ENCODE measurements around the gene GNAO1. TPM values are rescaled to one million over a fixed set of nuclear protein-coding genes. Genes with fewer than 3 reads are reported as not detected.

GNAO1 gene
- total and polyA plus RNA-seq, 2 of the 13 experiments (the other 11 are each of a cell fraction or from before 2014, with no cell fraction given) = not detected

DNA sequence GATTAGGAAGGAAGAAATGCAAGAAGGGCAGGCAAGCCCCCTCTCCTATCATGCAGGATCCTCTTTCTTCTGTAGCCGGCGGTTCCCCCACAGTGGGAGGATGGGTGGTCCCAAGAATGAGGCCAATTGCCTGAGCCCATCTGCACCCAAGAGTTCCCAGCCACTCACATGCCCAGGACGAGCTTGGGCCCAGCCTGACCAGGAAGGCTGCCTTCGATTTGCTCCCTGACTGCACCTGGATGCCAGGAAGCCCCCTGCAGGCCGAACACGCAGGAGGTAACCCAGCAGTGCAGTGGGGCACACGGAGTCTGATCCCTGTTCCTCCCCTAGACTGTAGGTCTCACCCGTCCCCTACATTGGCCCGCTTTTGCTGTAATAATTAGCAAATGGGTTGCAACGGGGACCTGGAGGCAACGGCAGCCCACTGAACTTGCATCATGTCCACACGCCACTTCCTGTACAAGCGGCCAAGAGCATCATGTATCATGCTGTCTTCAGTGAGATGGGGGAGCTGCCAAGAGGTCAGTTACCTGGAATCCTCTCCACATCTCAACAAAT is 166.6 kb downstream of the GNAO1 start (continued):
- TF ChIP-seq ZNF503 (CRISPR knock-in tag; IDR thresholded peaks at IDR 0.05) (no peak), TMF1 (CRISPR knock-in tag; IDR thresholded peaks at IDR 0.05; ENCODE audit: low read depth) (no peak), ZC3H13 (CRISPR knock-in tag; IDR thresholded peaks at IDR 0.05) (no peak), ZBTB1 (CRISPR knock-in tag; IDR thresholded peaks at IDR 0.05; ENCODE audit: borderline replicate concordance) (no peak), ZNF430 (CRISPR knock-in tag; IDR thresholded peaks at IDR 0.05) (no peak), MTF2 (CRISPR knock-in tag; IDR thresholded peaks at IDR 0.05; ENCODE audit: borderline replicate concordance) (no peak), ZNF773 (CRISPR knock-in tag; IDR thresholded peaks at IDR 0.05; ENCODE audit: borderline replicate concordance) (no peak), ZNF562 (CRISPR knock-in tag; IDR thresholded peaks at IDR 0.05; ENCODE audit: borderline replicate concordance) (no peak), ZNF329 (CRISPR knock-in tag; IDR thresholded peaks at IDR 0.05; ENCODE audit: low read depth) (no peak), RBM22 (optimal IDR thresholded peaks at IDR 0.05; ENCODE audit: low read length) (peak; percentile 6), E2F1 (CRISPR knock-in tag; IDR thresholded peaks at IDR 0.05) (no peak), HNF1B (CRISPR knock-in tag; IDR thresholded peaks at IDR 0.05) (peak; percentile 91; the same call in 1 of the 2 replicates), ZSCAN21 (CRISPR knock-in tag; IDR thresholded peaks at IDR 0.05; ENCODE audit: borderline replicate concordance) (no peak), ZBTB3 (CRISPR knock-in tag; IDR thresholded peaks at IDR 0.05; ENCODE audit: borderline replicate concordance, low read depth) (no peak), ZNF253 (CRISPR knock-in tag; IDR thresholded peaks at IDR 0.05; ENCODE audit: borderline replicate concordance) (no peak)
- TF ChIP-seq, protein P1, sequence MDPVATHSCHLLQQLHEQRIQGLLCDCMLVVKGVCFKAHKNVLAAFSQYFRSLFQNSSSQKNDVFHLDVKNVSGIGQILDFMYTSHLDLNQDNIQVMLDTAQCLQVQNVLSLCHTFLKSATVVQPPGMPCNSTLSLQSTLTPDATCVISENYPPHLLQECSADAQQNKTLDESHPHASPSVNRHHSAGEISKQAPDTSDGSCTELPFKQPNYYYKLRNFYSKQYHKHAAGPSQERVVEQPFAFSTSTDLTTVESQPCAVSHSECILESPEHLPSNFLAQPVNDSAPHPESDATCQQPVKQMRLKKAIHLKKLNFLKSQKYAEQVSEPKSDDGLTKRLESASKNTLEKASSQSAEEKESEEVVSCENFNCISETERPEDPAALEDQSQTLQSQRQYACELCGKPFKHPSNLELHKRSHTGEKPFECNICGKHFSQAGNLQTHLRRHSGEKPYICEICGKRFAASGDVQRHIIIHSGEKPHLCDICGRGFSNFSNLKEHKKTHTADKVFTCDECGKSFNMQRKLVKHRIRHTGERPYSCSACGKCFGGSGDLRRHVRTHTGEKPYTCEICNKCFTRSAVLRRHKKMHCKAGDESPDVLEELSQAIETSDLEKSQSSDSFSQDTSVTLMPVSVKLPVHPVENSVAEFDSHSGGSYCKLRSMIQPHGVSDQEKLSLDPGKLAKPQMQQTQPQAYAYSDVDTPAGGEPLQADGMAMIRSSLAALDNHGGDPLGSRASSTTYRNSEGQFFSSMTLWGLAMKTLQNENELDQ (CRISPR knock-in tag; IDR thresholded peaks at IDR 0.05; ENCODE audit: borderline replicate concordance) = no peak
- TF ChIP-seq, protein P2, sequence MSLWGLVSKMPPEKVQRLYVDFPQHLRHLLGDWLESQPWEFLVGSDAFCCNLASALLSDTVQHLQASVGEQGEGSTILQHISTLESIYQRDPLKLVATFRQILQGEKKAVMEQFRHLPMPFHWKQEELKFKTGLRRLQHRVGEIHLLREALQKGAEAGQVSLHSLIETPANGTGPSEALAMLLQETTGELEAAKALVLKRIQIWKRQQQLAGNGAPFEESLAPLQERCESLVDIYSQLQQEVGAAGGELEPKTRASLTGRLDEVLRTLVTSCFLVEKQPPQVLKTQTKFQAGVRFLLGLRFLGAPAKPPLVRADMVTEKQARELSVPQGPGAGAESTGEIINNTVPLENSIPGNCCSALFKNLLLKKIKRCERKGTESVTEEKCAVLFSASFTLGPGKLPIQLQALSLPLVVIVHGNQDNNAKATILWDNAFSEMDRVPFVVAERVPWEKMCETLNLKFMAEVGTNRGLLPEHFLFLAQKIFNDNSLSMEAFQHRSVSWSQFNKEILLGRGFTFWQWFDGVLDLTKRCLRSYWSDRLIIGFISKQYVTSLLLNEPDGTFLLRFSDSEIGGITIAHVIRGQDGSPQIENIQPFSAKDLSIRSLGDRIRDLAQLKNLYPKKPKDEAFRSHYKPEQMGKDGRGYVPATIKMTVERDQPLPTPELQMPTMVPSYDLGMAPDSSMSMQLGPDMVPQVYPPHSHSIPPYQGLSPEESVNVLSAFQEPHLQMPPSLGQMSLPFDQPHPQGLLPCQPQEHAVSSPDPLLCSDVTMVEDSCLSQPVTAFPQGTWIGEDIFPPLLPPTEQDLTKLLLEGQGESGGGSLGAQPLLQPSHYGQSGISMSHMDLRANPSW (CRISPR knock-in tag; IDR thresholded peaks at IDR 0.05; ENCODE audit: borderline replicate concordance) = no peak; the same call in 1 of the 2 replicates

All from HepG2 (cell line).